Measurements from ENCODE around the gene PZP. TPM values are rescaled to one million over a fixed set of nuclear protein-coding genes. Genes with fewer than 3 reads are reported as not detected.
A peak's percentile ranks its signal among the peaks of the same experiment; 100 is the strongest.

PZP gene
- total RNA-seq, 1 donor from 2014 or later, result 0.36 TPM

- no peak for TF ChIP-seq CTCF (IDR thresholded peaks at IDR 0.05; ENCODE audit: borderline replicate concordance)
- Histone ChIP-seq H3K27me3 (ENCODE audit: low read depth) (no peaks in the 10 kb centered on the region), H3K4me3 (peak overlapping the region; percentile 70), H3K4me1 (peaks cover 61% of the 10 kb centered on the region), H3K36me3 (peaks cover 67% of the 10 kb centered on the region), H3K9me3 (replicated peaks) (no peaks in the 10 kb centered on the region), H3K27ac (replicated peaks) (peak overlapping the region; percentile 0)
- intact Hi-C loops (cut with micrococcal nuclease), result no loop called here
- no peak for DNase-seq
These were observed 96.7 kb downstream of the PZP start for GRCh38 chr12:9111525-9111924.

GRCh38 chr12:9109737-9110491, 98.3 kb downstream of the PZP start:
- intact Hi-C loops (cut with micrococcal nuclease), result loop anchor here (5.0 kb wide), 1 partner anchor 338 kb away; no protein-coding TSS in a partner anchor

GRCh38 chr12:9109213-9109522, 99.0 kb downstream of the PZP start:
- H3K27ac ChIP-seq (replicated peaks), result no peak overlapping the region
- TF ChIP-seq CTCF (IDR thresholded peaks at IDR 0.05; ENCODE audit: borderline replicate concordance), result no peak
- no peaks in the 10 kb centered on the region for H3K9me3 ChIP-seq (replicated peaks)
- peaks cover 51% of the 10 kb centered on the region for H3K4me1 ChIP-seq
- intact Hi-C loops (cut with micrococcal nuclease), result loop anchor here (5.0 kb wide), 1 partner anchor 337 kb away; no protein-coding TSS in a partner anchor
- no peaks in the 10 kb centered on the region for H3K27me3 ChIP-seq (ENCODE audit: low read depth)
- peaks cover 91% of the 10 kb centered on the region for H3K36me3 ChIP-seq
- H3K4me3 ChIP-seq, result no peak overlapping the region
- no peak for DNase-seq

More at GRCh38 chr12:9109737-9110491, 98.3 kb downstream of the PZP start:
- Histone ChIP-seq H3K36me3 (peaks cover 84% of the 10 kb centered on the region), H3K27me3 (ENCODE audit: low read depth) (no peaks in the 10 kb centered on the region), H3K4me1 (peaks cover 51% of the 10 kb centered on the region), H3K4me3 (no peak overlapping the region), H3K27ac (replicated peaks) (no peak overlapping the region), H3K9me3 (replicated peaks) (no peaks in the 10 kb centered on the region)
- DNase-seq, result no peak
- TF ChIP-seq CTCF (IDR thresholded peaks at IDR 0.05; ENCODE audit: borderline replicate concordance), result no peak

- peaks cover 46% of the 10 kb centered on the region for H3K4me1 ChIP-seq
These were observed 99.5 kb downstream of the PZP start for GRCh38 chr12:9108504-9109212.

GRCh38 chr12:9107542-9107873, 100.7 kb downstream of the PZP start:
- no peak for TF ChIP-seq CTCF (IDR thresholded peaks at IDR 0.05; ENCODE audit: borderline replicate concordance)
- peak overlapping the region; percentile 29 for H3K27ac ChIP-seq (replicated peaks)
- H3K4me3 ChIP-seq, result no peak overlapping the region
- H3K9me3 ChIP-seq (replicated peaks), result no peaks in the 10 kb centered on the region
- peaks cover 34% of the 10 kb centered on the region for H3K4me1 ChIP-seq
- DNase-seq, result no peak
- H3K27me3 ChIP-seq (ENCODE audit: low read depth), result no peaks in the 10 kb centered on the region
- H3K36me3 ChIP-seq, result peaks cover 98% of the 10 kb centered on the region
- intact Hi-C loops (cut with micrococcal nuclease), result loop anchor here (5.0 kb wide), 1 partner anchor 335 kb away; no protein-coding TSS in a partner anchor

More at GRCh38 chr12:9108504-9109212, 99.5 kb downstream of the PZP start:
- DNase-seq, result no peak
- no peaks in the 10 kb centered on the region for H3K27me3 ChIP-seq (ENCODE audit: low read depth)
- no peak for TF ChIP-seq CTCF (IDR thresholded peaks at IDR 0.05; ENCODE audit: borderline replicate concordance)
- no peak overlapping the region for H3K4me3 ChIP-seq
- intact Hi-C loops (cut with micrococcal nuclease), result loop anchor here (5.0 kb wide), 1 partner anchor 336 kb away; no protein-coding TSS in a partner anchor
- H3K9me3 ChIP-seq (replicated peaks), result no peaks in the 10 kb centered on the region
- H3K27ac ChIP-seq (replicated peaks), result no peak overlapping the region
- peaks cover 96% of the 10 kb centered on the region for H3K36me3 ChIP-seq
